NCI-H345 (cell line): ENCODE data around the gene PAN3.

ENCODE experiments used
- DNase-seq: peaks from one replicate; lab custom pipeline; 2025; lab: John Stamatoyannopoulos, UW

The PAN3 gene

DNA sequence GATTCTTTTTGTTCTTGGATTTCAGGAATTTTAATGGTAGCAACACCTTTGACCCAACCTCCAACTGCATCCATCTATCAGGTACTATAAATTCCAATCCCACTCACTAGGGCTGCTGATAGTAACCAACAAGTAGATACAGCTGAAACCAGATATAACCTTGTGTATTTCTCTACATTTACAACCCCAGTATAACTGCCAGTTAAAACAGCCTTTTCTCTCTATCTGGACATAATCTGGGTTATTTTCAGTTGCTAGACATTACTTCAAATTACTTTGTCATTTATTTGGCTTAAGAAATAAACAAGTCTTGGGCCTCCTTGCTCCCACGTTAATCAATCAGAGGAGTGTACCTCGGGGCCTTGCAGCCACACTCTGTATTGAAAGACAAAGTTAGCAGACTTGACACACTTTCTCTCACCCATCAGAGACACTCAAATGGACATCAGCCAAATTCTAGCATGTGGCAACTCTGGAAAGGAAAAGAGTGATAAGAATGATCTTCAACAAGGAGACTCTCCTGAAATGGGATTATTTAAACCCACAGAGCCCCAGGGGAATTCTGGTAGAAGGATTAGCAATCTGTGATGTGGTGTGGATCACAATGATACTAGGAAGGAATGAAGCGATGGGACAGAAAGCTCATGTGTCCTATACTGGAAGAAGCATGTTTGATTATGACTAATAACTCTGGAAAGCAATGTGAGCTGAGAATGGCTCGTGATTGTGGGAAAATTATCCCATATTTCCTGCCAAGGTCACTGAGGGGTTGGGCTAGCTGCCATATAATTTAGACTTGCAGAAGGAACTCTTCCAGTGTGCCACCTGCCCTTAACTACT lies 199.0 kb downstream of the PAN3 start:
- DNase-seq: no peak

DNA sequence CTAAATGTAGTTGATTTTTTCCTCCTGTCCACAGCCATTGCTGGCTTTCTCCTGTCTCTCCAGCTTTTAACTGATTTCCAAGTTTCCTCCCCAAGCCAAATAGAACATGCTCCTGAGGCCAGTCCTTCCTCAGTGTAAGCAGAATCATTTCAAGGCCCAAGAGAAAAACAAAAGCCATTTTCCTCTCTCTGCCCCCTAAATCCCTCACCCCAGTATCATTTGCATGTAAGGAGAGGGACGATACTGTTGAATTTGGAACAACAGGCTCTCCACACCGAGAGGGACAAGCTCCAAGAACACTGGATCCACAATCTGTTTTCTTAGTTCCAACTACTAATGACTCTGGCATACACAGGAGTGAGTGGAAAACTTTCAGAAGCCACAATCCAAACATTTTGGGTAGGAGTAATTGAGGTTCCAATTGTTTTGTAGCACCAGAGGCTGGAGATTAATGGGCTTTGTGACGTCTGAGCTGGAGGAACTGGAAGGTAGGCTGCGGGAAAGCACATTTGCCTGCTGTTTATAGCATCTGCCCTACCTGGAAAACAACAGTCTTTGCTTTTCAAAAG lies 199.7 kb downstream of the PAN3 start:
- no peak for DNase-seq

DNA sequence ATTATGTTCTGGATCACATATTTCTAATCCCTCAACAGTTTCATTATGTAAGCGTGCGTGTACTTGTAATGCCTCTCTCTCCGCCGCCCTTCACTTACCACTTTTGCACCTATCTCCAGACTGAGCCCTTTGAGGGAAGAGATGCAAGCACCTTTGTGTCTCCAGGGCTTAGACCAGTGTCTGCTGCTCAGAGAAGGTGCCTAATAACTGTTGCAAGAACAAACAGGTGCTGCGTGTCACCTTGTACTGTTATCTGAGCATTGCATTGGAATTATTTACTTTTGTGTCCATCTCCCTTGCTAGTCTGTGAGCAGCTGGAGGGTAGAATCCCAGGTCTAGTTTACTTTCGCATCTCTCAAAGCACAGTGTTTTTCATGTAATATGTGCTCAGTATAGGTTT lies 200.4 kb downstream of the PAN3 start:
- no peak for DNase-seq

DNA sequence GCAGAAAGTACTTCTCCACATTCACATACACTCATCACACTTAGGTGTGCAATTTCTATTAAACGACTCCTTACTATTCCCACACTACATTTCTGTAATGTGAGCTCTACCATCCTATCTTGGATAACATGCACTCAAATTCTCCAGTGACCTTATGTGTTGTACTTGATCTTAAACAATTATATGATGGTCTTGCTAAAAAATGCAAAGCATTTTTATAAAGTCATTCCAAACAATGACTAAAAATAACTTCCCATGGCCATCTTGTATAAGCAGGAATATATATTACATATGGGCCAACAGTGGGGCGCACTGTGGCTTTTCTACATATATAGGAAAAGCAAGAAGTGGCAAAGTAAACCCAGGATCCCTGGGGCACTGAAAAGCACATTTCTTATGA lies 201.1 kb downstream of the PAN3 start:
- DNase-seq: no peak

DNA sequence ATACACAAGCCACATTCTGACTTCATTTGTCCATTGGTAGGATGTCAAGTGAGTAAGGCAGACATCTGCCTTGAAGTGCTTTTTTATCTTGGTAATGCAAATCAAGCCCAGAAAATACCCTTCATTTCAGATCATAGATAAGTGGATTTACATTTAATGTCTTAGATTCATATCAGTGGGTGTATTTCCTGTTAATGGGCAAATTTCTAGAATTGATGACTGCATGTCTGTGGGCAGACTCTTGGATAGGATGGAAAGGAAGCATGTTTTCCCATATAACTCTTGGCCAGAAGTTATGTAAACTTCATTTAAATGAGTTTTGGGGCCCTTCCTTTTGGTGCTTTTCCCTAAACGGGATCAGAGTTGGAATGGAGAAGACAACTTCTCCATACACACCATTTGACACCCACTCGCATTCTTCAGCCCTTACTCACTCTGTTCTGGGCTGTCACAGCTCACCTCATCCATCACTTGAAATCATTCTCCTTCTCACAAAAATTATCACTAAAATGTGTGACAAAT lies 202.0 kb downstream of the PAN3 start:
- DNase-seq: no peak

DNA sequence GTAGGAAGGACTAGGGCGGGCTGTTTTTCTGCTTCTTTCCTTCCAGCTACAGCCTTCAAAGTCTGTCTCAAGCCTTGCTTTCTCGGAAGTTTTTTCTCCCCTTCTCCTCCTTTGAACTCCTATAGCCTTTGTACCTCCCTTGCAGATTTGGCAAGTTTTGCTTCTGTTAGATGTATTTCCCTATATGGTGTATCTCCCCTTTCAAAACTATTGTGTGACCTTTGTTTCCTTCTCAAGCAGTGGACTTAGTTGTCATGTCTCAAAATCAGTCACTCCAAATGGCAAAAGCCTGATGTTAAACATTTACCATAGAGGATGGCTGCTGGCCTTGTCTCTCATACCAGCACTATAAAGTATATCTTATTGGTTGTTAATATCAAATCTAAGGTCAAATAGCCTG lies 203.9 kb downstream of the PAN3 start:
- DNase-seq: no peak

DNA sequence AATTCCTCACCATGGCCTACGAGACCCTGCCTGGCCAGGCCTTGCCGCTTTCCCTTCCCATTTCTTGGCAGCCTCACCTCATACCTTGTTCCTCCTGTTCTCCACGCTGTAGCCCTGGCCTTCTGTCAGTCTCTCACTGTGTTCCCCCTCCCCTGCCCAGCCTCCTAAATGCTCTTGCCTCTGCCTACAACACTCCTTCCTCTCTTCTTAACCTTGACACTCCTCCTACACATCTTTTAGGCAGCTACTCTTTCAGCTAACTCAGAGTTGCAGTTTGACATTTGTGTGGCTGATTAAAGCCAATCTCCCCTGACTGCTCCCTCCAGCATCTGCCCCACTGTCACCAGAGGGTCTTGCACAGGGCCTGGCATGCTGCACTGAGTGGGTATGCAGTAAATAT lies 205.8 kb downstream of the PAN3 start:
- DNase-seq: no peak
